Cardiac fibroblast (primary cell): ENCODE measurements around the gene TBX3.

Experiments
- DNase-seq, 2 donors: peaks; one replicate each; pipeline versions ENCODE4 v3.0.0 to v3.0.0-alpha.2; 2010; ENCODE audit warnings: low read depth in 2 of 2
- H3K4me3 ChIP-seq, 2 donors: replicated peaks in 1 of 2; 1 replicate in 1 of 2; 2 replicates in 1 of 2; pipeline ENCODE4 v1.5.1; 2011; ENCODE audit warnings: low read depth in 2 of 2, low read length in 2 of 2, mild to moderate bottlenecking in 2 of 2, moderate library complexity in 1 of 2
- CTCF ChIP-seq: IDR thresholded peaks from one replicate; pipeline ENCODE4 v1.5.1; 2011; ENCODE audit warnings: low read depth, mild to moderate bottlenecking, low read length, inconsistent platforms

The TBX3 gene

GRCh38 chr12:114668151-114668885 is 15.7 kb downstream of the TBX3 start:
- peak; percentile 78 to 89 for DNase-seq
- TF ChIP-seq CTCF: peak; percentile 64
- peak overlapping the region; percentile 48 to 55 for H3K4me3 ChIP-seq

DNA sequence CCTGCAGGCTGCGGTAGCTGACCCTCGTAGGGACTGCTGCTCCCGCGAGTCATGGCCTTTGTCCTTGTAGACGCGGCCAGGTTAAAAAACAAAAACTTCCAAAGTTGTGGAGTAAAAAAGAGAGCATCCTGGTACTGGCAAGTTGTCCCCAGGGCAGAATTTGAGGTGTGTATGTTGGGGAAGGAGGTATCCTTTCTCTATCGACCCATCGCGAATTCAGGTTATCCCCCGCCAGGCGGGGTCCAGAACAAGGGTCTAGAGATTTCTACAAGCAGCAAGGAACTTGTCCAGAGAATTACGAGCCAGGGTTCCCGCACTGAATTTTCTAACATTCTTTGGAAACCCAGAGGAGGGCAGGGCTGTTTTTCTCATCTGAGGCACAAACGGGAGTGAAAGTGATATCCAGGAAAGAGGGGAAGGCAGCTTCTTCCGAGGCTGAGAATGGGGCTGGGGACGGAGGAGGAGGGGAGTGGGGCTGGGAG is 16.3 kb downstream of the TBX3 start:
- no peak for DNase-seq
- peak overlapping the region; percentile 48 to 55 for H3K4me3 ChIP-seq
- no peak for TF ChIP-seq CTCF

GRCh38 chr12:114666746-114667668 is 17.0 kb downstream of the TBX3 start:
- H3K4me3 ChIP-seq: no peak overlapping the region
- TF ChIP-seq CTCF: no peak
- no peak for DNase-seq

- no peak for TF ChIP-seq CTCF
- H3K4me3 ChIP-seq: no peak overlapping the region
- DNase-seq: no peak
Measured at GRCh38 chr12:114665411-114666260, 18.3 kb downstream of the TBX3 start.

DNA sequence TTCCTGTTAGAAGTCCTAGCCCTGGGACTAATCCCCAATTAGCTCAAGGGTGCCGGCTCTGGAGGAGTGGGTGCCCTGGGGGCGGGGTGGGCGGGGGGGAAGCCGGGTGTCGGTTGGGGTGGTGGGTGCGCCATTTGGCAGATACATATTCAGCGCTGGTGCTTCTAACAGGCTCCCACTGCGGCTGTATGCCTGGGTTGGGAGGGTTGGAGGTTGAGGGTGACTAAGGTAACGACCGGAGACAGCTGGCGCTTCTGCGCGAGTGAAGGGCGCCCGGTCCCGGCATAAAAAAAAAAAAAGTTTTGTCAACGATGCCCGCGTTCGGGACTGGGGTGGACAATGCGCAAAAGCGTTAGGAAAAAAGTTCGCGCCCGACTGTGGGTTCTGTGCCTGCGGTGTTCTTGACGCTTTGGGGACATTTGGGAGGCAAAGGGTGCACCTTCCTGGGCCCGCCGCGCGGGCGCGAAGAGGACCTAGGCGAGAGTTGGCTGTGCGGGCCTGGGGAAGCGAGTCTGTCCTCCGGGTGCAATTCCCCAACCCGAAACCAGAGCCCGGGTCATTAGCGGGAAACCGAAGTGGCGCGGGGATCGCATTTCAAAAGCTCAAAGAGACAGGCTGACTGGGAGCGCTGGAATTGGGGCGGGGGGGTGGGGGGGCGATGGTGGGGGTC is 19.2 kb downstream of the TBX3 start:
- TF ChIP-seq CTCF: no peak
- no peak for DNase-seq
- H3K4me3 ChIP-seq: peak overlapping the region; percentile 6 to 33
